Suprapubic skin (tissue), 4 donors: Measurements from ENCODE around the gene MYBPH. TPM values are rescaled to one million over a fixed set of nuclear protein-coding genes. Genes with fewer than 3 reads are reported as not detected.

Experiments
- DNase-seq, 2 donors: peaks; one replicate each; pipeline ENCODE4 v3.0.0-alpha.2; 2019; ENCODE audit warnings: low spot score in 2 of 2
- H3K27ac ChIP-seq: fragments of 200-600 bp; sonication (generic); one replicate; pipeline ENCODE4 v1.5.1; 2019
- H3K27me3 ChIP-seq: fragments of 200-600 bp; sonication (generic); one replicate; pipeline ENCODE4 v1.5.1; 2019
- H3K36me3 ChIP-seq: fragments of 200-600 bp; sonication (generic); one replicate; pipeline ENCODE4 v1.5.1; 2019
- H3K4me1 ChIP-seq: fragments of 200-600 bp; sonication (generic); one replicate; pipeline ENCODE4 v1.5.1; 2019
- H3K4me3 ChIP-seq: fragments of 200-600 bp; sonication (generic); one replicate; pipeline ENCODE4 v1.5.1; 2019; ENCODE audit warnings: mild to moderate bottlenecking
- H3K9me3 ChIP-seq: fragments of 200-600 bp; sonication (generic); one replicate; pipeline ENCODE4 v1.5.1; 2019
- CTCF ChIP-seq, 2 donors: fragments of 200-600 bp in 1 of 2; fragments of 450-650 bp in 1 of 2; sonication (generic) in 1 of 2; IDR thresholded peaks; one replicate each; pipeline ENCODE4 v1.5.1; 2016 to 2019; ENCODE audit warnings: antibody characterized with exemption in 2 of 2, mild to moderate bottlenecking in 1 of 2, moderate library complexity in 1 of 2
- EP300 ChIP-seq: sonication (generic); formaldehyde crosslinking; IDR thresholded peaks from one replicate; pipeline ENCODE4 v1.6.1; 2017; ENCODE audit warnings: antibody characterized with exemption
- POLR2A ChIP-seq, 2 donors: fragments of 450-650 bp; IDR thresholded peaks; one replicate each; pipeline ENCODE4 v1.6.1; 2017; ENCODE audit warnings: antibody characterized with exemption in 2 of 2, mild to moderate bottlenecking in 2 of 2, moderate library complexity in 2 of 2
- POLR2AphosphoS5 ChIP-seq, 3 donors: sonication (generic); formaldehyde crosslinking; IDR thresholded peaks; one replicate each; pipeline ENCODE4 v1.6.1; 2017; ENCODE audit warnings: antibody characterized with exemption in 3 of 3
- WGBS: methylation state at CpG from one replicate; pipeline ENCODE4 v1.1.5; 2018; 5-methylcytosine and 5-hydroxymethylcytosine counted together
- total RNA-seq, 4 donors: library from RNA; depleted of rRNA; stranded (reverse); fragments of >200 nt; gene quantifications; one replicate each; pipeline ENCODE4 v1.1.0, GENCODE V29; 2016

The MYBPH gene
- total RNA-seq, 4 donors from 2014 or later, result 0.26 TPM; not detected in 3

DNA sequence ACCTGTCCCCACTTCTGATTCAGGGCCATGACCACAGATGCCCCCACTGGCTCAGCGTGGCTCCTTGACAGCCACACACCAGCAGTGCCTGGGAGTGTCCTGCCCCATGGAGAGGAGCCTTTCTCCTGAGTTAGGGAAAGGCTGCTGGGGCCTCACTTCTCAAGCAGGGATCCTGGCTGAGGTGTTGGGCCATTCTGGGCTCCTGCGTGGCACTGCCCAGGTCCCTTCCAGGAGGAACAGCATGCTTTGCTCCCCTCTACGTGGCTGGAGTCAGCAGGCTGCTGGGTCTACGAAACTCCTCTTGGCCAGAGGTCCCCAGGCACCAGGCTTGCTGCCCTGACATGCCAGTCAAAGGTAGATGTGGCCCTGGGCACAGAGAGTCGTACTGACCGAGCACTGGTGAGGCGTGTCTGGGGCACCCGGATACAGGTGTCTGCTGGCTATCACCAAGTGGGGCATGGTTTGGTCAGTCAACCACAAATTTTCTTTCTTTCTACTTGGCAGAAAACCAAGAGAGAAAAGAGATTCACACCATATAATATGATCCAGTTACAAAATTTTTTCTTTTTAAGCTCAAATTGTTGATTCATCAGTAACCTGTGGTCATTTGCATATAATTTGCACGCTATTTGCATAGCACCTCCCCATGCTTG, 44.0 kb downstream of the MYBPH start:
- no peaks in the 10 kb centered on the region for H3K36me3 ChIP-seq
- H3K4me1 ChIP-seq, result peaks cover 22% of the 10 kb centered on the region
- no peak overlapping the region for H3K4me3 ChIP-seq
- no peak for TF ChIP-seq POLR2AphosphoS5 (IDR thresholded peaks at IDR 0.05)
- TF ChIP-seq POLR2A (IDR thresholded peaks at IDR 0.05), result no peak
- no peak for TF ChIP-seq EP300
- TF ChIP-seq CTCF (IDR thresholded peaks at IDR 0.05), result no peak
- no peaks in the 10 kb centered on the region for H3K9me3 ChIP-seq
- peaks cover 15% of the 10 kb centered on the region for H3K27me3 ChIP-seq
- peak in 1 of 2 donors; percentile 56 for DNase-seq
- WGBS, result 81% methylated on average over 9 of the region's 9 CpGs
- no peak overlapping the region for H3K27ac ChIP-seq

- no peak overlapping the region for H3K27ac ChIP-seq
- no peak for TF ChIP-seq POLR2A (IDR thresholded peaks at IDR 0.05)
- H3K4me1 ChIP-seq, result peaks cover 23% of the 10 kb centered on the region
- H3K27me3 ChIP-seq, result peaks cover 25% of the 10 kb centered on the region
- H3K36me3 ChIP-seq, result no peaks in the 10 kb centered on the region
- DNase-seq, result peak in 1 of 2 donors; percentile 52
- H3K9me3 ChIP-seq, result no peaks in the 10 kb centered on the region
- WGBS, result 76% methylated on average over 3 of the region's 3 CpGs
- no peak overlapping the region for H3K4me3 ChIP-seq
Measured at GRCh38 chr1:203130358-203130985, 45.2 kb downstream of the MYBPH start.

DNA sequence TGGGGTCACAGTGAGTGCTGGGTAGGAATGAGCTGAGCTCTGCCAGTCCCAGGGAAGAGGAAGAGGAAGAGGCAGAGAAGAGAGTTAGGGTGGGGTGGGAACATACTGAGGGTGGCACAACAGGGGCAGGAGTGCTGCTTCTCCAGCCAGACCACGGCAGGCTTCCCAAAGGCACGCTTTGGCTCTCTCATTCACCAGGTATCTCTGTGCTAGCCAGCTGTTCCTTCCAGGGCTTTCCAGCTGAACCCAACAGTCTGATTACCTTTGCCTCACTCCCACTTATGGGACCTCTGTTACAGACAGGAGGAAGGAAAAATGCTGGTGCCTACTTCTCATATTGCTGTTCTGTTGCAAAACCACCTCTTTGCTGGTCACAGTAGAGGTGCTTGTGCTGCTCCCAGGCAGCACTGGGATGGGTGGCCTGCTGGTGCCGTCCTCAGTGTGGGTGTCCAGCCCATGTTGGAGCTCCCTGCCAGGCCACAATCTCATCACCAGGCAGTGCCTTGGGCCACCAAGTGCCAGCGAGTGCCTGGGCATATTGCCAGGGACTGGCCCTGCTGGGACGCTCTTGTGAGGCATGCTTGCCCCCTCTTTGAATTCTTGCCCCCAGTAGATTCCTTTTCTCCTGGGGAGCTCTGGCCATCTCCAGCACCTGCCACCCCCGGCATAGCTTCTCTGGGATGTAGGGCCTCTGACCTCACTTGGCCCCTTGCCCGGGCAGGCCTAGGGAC, 46.0 kb downstream of the MYBPH start:
- 53% methylated on average over 6 of the region's 7 CpGs for WGBS
- no peaks in the 10 kb centered on the region for H3K36me3 ChIP-seq
- H3K27ac ChIP-seq, result no peak overlapping the region
- H3K9me3 ChIP-seq, result no peaks in the 10 kb centered on the region
- peaks cover 33% of the 10 kb centered on the region for H3K27me3 ChIP-seq
- no peak overlapping the region for H3K4me3 ChIP-seq
- H3K4me1 ChIP-seq, result peaks cover 23% of the 10 kb centered on the region
- DNase-seq, result peak in 1 of 2 donors; percentile 72
- no peak for TF ChIP-seq EP300

DNA sequence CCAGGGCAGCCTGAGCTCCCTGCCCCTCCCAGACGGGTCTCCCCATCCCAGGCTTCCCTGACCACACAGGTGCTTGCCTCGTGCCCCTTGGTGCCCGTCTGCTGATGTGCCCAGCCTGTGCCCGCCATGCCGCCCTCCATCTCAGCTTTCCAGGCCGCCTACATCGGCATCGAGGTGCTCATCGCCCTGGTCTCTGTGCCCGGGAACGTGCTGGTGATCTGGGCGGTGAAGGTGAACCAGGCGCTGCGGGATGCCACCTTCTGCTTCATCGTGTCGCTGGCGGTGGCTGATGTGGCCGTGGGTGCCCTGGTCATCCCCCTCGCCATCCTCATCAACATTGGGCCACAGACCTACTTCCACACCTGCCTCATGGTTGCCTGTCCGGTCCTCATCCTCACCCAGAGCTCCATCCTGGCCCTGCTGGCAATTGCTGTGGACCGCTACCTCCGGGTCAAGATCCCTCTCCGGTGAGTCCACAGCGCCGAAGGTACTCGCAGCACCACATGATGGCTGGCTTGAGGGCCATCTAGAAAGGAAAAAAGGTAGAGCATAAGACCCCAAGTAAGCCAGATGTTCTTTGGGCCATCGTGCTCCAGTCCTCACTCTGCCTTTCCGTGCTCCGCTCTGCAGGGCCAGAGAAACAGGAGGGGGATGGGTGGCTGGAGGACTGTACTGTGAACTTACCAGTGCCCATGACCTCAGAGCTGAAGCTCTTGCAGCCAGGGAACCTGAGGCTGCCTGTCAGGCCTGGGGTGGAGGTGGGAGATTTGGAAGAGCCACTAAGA, 46.7 kb downstream of the MYBPH start:
- WGBS, result 93% methylated on average over 18 of the region's 29 CpGs
- Histone ChIP-seq H3K27me3 (peaks cover 40% of the 10 kb centered on the region), H3K9me3 (no peaks in the 10 kb centered on the region), H3K4me3 (peak overlapping the region; percentile 49), H3K36me3 (no peaks in the 10 kb centered on the region), H3K27ac (no peak overlapping the region), H3K4me1 (peaks cover 23% of the 10 kb centered on the region)
- DNase-seq, result peak in 1 of 2 donors; percentile 70
- TF ChIP-seq CTCF (IDR thresholded peaks at IDR 0.05), result no peak
- no peak for TF ChIP-seq EP300
- TF ChIP-seq POLR2A (IDR thresholded peaks at IDR 0.05), result no peak
- TF ChIP-seq POLR2AphosphoS5 (IDR thresholded peaks at IDR 0.05), result no peak

- 50% methylated on average over 7 of the region's 7 CpGs for WGBS
- Histone ChIP-seq H3K27me3 (peaks cover 46% of the 10 kb centered on the region), H3K27ac (no peak overlapping the region)
Measured at GRCh38 chr1:203128431-203128715, 47.3 kb downstream of the MYBPH start.

More at GRCh38 chr1:203128431-203128715, 47.3 kb downstream of the MYBPH start:
- DNase-seq, result no peak
- TF ChIP-seq POLR2AphosphoS5 (IDR thresholded peaks at IDR 0.05) (no peak), POLR2A (IDR thresholded peaks at IDR 0.05) (no peak), CTCF (IDR thresholded peaks at IDR 0.05) (no peak), EP300 (no peak)
- Histone ChIP-seq H3K4me3 (peak overlapping the region; percentile 49), H3K9me3 (no peaks in the 10 kb centered on the region), H3K36me3 (no peaks in the 10 kb centered on the region), H3K4me1 (peaks cover 23% of the 10 kb centered on the region)
